Measurements from ENCODE around the gene FAM117A.

Gene FAM117A

DNA sequence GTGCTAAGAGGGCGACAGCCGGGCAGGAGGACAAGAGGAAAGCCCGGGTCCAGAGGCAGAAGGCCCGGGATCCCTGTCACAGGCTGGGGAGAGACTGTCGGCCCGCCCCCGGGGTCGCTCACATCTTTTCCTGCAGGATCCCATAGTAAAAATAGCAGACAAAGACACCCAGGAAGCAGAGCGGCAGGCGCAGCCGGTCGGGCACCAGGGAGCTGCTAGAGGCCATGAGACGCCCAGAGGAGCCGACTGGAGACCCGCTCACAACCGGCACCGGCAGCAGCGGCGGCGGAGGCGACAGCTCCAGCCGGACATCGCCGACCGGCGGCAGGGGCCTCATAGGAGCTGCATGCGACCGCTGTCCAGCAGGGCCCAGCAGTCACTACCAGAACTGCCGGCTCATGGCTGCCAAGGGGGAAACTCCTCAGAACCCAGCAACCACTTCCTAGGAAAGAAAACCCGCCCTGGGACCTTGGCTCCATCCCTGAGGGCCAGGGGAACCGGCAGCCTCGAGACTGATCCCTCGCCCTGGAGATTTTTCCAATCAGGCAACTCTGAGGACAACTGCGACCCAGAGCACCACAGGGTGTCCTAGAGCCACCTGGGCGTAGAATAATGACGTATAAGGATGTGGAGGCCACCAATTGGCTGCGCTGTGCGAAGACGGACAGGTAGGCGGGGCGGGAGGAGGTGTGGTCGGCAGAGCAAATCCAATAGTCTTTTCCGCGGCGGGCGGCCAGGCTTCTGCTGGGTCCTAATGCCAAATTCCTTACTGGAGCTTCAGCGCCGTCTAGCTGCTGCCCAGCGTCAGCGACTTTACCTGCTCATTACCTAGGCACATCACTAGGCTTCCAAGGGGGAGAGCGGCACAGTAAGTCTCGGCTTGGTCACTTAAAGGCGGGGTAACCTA lies 56.1 kb downstream of the FAM117A start, which contains the start of gene SLC35B1:
Gene SLC35B1 (minus strand): TSS at position 357 of the 907 bp plus-strand sequence. CDS start 131 bp downstream, at position 226.
- Histone ChIP-seq H3K36me3 (ENCODE audit: control insufficient read depth, insufficient read depth, low read length) (peaks cover 34% of the 10 kb centered on the region), H3K4me1 (ENCODE audit: control insufficient read depth, insufficient read depth, low read length) (peaks cover 12% of the 10 kb centered on the region), H3K27me3 (ENCODE audit: control insufficient read depth, insufficient read depth, low read length) (no peaks in the 10 kb centered on the region), H3K27ac (ENCODE audit: low read depth, low read length) (peak within 1 kb of the TSS; percentile 94), H3K4me3 (ENCODE audit: low read length) (peak within 1 kb of the TSS; percentile 87), H3K9ac (ENCODE audit: low read length) (peak within 1 kb of the TSS; percentile 66)

DNA sequence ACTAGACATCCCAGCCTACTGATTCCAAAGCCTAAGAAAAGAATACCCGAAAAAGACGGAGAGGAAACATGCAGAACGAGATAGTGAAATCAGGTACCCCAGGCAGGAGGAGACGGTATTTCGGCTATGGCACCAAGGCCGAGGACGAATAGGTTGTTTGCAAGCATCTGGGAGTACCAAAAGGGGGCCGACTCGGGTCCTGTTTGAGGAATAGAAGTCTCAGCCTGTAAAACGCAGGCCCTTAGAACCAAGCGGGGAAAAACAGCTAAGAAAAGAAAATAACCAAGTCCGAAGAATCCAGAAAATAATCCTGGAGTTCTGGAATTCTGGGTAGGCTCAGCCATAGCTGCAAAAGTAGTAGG lies 56.7 kb downstream of the FAM117A start:
- H3K4me1 ChIP-seq (ENCODE audit: control insufficient read depth, insufficient read depth, low read length): peaks cover 12% of the 10 kb centered on the region
- peak overlapping the region; percentile 94 for H3K27ac ChIP-seq (ENCODE audit: low read depth, low read length)
- peak overlapping the region; percentile 87 for H3K4me3 ChIP-seq (ENCODE audit: low read length)
- peaks cover 35% of the 10 kb centered on the region for H3K36me3 ChIP-seq (ENCODE audit: control insufficient read depth, insufficient read depth, low read length)
- H3K9ac ChIP-seq (ENCODE audit: low read length): peak overlapping the region; percentile 66
- no peaks in the 10 kb centered on the region for H3K27me3 ChIP-seq (ENCODE audit: control insufficient read depth, insufficient read depth, low read length)

DNA sequence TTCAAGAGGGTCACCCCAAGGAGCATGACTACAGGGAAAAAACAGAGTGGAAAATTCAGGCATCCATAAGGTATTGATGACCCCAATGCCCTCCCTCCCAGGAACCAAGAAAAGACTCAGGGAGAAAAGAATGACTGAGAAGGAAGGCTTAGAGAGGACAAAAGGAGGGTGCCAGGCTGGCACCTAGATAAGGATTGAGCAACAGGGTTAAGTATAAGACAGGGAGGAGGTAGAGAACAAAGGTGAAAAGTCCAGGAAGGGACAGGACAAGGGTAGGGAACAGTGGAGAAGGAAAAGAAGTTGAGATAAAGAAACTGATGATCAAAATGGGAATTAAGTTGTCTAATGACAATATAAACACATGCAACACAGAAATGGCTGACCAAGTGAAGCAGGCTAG lies 58.7 kb downstream of the FAM117A start:
- no peak overlapping the region for H3K9ac ChIP-seq (ENCODE audit: low read length)
- no peaks in the 10 kb centered on the region for H3K27me3 ChIP-seq (ENCODE audit: control insufficient read depth, insufficient read depth, low read length)
- no peak overlapping the region for H3K27ac ChIP-seq (ENCODE audit: low read depth, low read length)
- peaks cover 12% of the 10 kb centered on the region for H3K4me1 ChIP-seq (ENCODE audit: control insufficient read depth, insufficient read depth, low read length)
- H3K36me3 ChIP-seq (ENCODE audit: control insufficient read depth, insufficient read depth, low read length): peaks cover 38% of the 10 kb centered on the region
- no peak overlapping the region for H3K4me3 ChIP-seq (ENCODE audit: low read length)

DNA sequence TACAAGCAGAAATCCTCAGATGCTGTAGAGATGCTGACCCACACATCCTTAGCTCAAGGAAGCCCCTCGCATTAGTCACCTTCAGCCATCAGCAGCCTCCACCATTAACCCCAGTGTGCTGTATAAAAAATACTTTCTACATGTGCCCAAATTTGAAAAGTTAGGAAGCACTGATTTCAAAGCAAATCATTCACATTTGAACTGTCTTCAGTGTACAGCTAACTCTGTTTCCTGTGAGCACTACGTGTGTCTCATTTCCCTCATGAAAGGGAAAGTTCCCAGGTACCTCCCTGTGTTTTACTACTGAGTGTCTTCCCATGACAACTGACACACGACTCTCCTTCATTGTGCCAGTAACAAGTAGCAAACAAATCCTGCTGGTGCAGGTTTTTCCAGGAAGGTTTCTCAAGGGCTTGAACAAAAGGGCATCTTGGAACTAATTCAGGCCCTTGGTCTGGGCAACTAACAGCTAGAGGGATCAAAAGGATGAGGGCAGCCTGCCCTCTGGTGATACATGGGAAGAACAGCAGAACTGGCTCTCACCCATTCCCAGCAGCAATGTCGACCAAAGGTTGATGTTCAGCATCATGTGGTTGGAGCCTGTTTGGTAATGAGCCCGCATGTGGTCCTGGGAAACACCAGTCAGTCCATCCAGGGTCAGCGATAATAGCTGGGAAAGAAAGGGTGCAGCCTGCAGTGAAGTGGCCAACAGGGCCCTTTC lies 60.2 kb downstream of the FAM117A start:
- Histone ChIP-seq H3K9ac (ENCODE audit: low read length) (no peak overlapping the region), H3K4me1 (ENCODE audit: control insufficient read depth, insufficient read depth, low read length) (peaks cover 12% of the 10 kb centered on the region), H3K27me3 (ENCODE audit: control insufficient read depth, insufficient read depth, low read length) (no peaks in the 10 kb centered on the region), H3K4me3 (ENCODE audit: low read length) (no peak overlapping the region), H3K36me3 (ENCODE audit: control insufficient read depth, insufficient read depth, low read length) (peaks cover 39% of the 10 kb centered on the region), H3K27ac (ENCODE audit: low read depth, low read length) (no peak overlapping the region)

DNA sequence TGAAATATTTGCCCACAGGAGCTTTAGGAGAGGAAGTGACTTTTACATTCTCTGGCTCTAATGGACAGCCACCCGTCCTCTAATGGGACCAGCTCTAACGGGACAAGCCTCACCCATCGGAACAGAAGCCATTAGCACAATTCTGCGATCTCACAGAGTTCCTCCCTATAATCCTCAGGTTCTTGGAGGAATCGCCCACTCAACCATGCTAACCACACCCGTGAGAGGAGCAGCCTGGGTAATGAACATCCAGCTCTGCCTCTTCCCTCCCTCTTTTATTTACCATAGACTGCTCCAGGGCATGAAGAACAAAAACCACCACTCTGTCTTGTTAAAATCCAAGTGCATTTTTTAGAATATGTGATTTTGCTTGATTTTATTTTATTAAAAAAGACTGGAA lies 63.0 kb downstream of the FAM117A start:
- Histone ChIP-seq H3K4me3 (ENCODE audit: low read length) (no peak overlapping the region), H3K27me3 (ENCODE audit: control insufficient read depth, insufficient read depth, low read length) (no peaks in the 10 kb centered on the region), H3K4me1 (ENCODE audit: control insufficient read depth, insufficient read depth, low read length) (no peaks in the 10 kb centered on the region), H3K36me3 (ENCODE audit: control insufficient read depth, insufficient read depth, low read length) (peaks cover 39% of the 10 kb centered on the region), H3K27ac (ENCODE audit: low read depth, low read length) (no peak overlapping the region), H3K9ac (ENCODE audit: low read length) (no peak overlapping the region)

DNA sequence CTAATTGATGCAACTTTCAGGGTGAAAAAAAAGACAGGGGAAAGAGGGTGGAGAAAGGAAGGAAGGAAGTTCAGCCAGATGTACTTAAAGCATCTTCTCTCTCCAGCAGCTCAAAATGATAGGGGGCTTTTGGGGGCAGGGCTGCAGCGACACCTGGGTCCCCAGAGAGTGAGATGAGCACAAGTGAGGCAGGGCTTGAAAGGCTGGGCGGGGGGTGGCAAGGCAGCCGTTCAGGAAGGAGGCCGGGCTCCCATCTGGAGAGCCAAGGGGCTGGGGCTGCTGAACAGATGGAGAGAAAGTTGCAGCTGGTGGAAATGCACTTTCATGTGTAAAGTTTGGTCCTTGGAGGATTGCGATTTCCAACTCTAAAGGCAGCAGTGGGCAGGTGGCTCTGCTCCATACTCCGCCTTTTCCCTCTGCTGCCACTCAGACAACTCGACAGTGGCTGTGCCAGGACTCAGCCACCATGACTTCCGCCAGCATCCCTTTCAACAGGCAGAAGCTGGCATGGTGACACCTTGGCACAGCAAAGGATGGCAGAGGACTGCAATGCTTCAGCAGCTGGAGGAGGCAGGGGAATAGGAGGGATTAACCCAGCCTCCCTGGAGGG lies 63.9 kb downstream of the FAM117A start:
- Histone ChIP-seq H3K9ac (ENCODE audit: low read length) (no peak overlapping the region), H3K27me3 (ENCODE audit: control insufficient read depth, insufficient read depth, low read length) (no peaks in the 10 kb centered on the region), H3K4me1 (ENCODE audit: control insufficient read depth, insufficient read depth, low read length) (peaks cover 4% of the 10 kb centered on the region), H3K27ac (ENCODE audit: low read depth, low read length) (no peak overlapping the region), H3K4me3 (ENCODE audit: low read length) (no peak overlapping the region), H3K36me3 (ENCODE audit: control insufficient read depth, insufficient read depth, low read length) (peaks cover 32% of the 10 kb centered on the region)

DNA sequence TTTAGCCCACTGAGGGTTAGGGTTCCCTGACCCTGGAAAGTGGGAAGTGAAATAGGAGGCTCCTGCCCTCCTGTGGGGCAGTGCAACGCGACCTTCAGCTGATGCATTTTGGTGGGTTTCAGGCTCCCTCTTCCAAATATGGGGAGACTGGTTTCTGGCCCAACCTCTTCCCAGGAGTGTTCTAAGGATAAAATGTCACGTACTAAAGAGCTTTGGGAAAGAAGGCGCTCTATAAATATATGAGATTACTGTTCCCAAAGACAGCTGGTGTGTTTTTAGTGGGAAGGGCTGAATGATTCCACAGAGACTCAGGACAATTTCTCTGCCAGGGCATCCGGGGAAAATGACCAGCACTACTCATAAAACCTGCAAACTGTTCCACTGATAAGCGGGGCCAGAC lies 65.9 kb downstream of the FAM117A start:
- Histone ChIP-seq H3K4me3 (ENCODE audit: low read length) (no peak overlapping the region), H3K9ac (ENCODE audit: low read length) (no peak overlapping the region), H3K4me1 (ENCODE audit: control insufficient read depth, insufficient read depth, low read length) (peaks cover 7% of the 10 kb centered on the region), H3K27me3 (ENCODE audit: control insufficient read depth, insufficient read depth, low read length) (no peaks in the 10 kb centered on the region), H3K27ac (ENCODE audit: low read depth, low read length) (no peak overlapping the region), H3K36me3 (ENCODE audit: control insufficient read depth, insufficient read depth, low read length) (peaks cover 18% of the 10 kb centered on the region)

DNA sequence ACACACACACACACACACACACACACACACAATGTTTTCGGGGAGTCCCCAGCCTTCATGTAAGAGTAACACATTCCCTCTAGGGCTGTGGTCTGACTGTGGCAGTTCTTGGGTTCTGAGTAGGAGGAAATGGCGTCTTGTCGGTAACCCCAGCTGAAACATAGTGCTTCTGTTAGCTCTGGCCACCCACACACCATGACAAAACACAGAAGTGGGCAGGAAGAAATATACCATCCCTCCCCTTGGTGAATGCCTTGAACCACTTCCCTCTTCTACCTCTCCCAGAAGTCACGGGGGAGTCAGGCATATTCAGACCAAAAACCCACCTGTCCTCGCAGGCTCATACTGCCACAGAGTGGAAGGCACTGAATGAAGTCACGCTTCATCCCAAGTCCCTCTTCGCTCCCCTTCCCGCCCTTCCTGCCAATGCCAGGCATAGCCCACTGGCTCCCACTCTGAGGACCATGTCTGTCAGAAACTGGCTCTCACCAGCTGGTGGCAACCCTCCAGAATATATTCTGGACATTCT lies 67.6 kb downstream of the FAM117A start:
- Histone ChIP-seq H3K27ac (ENCODE audit: low read depth, low read length) (no peak overlapping the region), H3K27me3 (ENCODE audit: control insufficient read depth, insufficient read depth, low read length) (no peaks in the 10 kb centered on the region), H3K36me3 (ENCODE audit: control insufficient read depth, insufficient read depth, low read length) (peaks cover 10% of the 10 kb centered on the region), H3K4me3 (ENCODE audit: low read length) (no peak overlapping the region), H3K9ac (ENCODE audit: low read length) (no peak overlapping the region), H3K4me1 (ENCODE audit: control insufficient read depth, insufficient read depth, low read length) (peaks cover 22% of the 10 kb centered on the region)

DNA sequence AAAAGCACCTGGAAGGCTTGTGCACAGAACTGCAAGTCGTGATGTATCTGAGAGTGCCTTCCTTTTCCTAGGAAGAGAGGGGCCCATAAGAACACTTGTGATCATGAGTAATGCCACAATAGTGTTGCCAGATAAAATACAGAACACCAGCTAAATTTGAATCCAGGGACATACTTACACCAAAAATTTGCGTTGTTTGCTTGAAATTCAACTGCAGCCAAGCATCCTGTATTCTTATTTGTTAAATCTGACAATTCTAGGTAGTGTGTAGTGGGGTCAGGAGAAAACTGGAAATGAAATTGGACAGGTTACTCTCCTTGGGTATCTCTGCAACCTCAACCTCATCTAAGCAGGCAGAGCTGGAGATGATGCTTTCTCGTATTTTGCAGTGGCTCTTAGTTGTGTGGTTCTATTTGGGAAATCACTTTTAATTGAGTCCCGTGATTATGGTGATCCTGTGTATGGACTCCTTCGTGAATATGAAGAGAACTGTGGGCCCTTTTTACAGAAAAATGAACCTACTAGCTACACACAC lies 68.2 kb downstream of the FAM117A start:
- H3K36me3 ChIP-seq (ENCODE audit: control insufficient read depth, insufficient read depth, low read length): peaks cover 6% of the 10 kb centered on the region
- H3K9ac ChIP-seq (ENCODE audit: low read length): no peak overlapping the region
- H3K27ac ChIP-seq (ENCODE audit: low read depth, low read length): no peak overlapping the region
- no peak overlapping the region for H3K4me3 ChIP-seq (ENCODE audit: low read length)
- no peaks in the 10 kb centered on the region for H3K27me3 ChIP-seq (ENCODE audit: control insufficient read depth, insufficient read depth, low read length)
- peaks cover 24% of the 10 kb centered on the region for H3K4me1 ChIP-seq (ENCODE audit: control insufficient read depth, insufficient read depth, low read length)

DNA sequence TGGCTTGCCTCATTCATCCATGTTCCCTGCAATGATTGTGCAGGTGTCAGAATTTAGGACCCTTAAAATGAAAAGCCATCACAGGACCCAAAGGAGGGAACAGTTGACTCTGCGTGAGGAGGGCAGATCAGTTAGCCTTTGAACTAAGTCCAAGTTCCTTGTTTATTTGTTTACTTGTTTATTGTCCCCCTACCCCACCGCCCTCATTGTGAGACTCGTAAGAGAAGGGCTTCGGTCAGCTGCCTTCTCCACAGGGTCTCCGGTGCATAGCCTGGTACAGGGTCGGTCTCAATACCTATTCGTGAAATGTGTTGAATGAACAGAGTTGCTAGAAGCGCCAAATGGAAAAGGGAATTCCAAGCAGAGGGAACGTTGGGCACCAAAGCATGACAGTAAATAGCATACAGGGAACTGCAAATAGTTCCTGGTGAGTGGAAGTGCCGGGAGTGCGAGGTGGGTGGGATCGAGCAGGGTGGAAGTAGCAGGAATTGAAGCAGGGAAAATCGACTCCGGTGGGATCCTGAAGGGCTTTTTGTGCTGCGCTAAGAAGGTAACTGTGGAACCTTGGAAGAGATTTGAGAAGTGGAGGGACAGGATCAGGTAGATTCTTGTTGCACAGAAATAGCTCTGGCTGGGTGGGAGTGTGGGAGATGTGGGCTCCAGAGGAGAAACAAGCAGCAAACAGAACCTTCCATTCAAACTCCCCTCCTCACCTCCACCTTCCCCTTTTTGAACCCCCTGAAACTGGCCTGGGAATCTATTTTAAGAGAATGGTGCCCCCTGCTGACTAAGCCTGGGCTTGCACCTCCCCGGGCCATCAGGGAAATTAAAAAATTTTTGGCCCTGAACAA lies 68.9 kb downstream of the FAM117A start:
- no peaks in the 10 kb centered on the region for H3K36me3 ChIP-seq (ENCODE audit: control insufficient read depth, insufficient read depth, low read length)
- no peak overlapping the region for H3K9ac ChIP-seq (ENCODE audit: low read length)
- H3K27ac ChIP-seq (ENCODE audit: low read depth, low read length): no peak overlapping the region
- no peaks in the 10 kb centered on the region for H3K27me3 ChIP-seq (ENCODE audit: control insufficient read depth, insufficient read depth, low read length)
- H3K4me3 ChIP-seq (ENCODE audit: low read length): peak overlapping the region; percentile 39
- peaks cover 27% of the 10 kb centered on the region for H3K4me1 ChIP-seq (ENCODE audit: control insufficient read depth, insufficient read depth, low read length)

DNA sequence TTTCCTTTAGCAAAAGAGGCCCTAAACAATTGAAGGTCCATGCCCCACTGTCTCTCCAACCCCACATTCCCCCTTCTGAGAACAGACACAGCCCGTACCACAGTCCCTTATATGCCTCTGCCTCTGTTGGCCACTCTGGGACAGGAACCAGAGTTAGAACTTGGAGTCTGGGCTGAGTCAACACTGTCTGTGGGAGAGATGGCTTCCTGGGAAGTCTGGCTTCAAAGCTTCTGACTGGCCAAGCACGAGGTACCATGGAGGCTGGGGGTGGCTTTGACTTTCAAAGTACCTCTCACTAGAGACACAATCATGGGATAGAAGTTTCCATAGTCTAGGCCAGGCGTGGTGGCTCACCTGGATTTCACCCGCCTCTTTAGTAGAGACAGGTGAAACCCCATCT lies 71.2 kb downstream of the FAM117A start:
- Histone ChIP-seq H3K36me3 (ENCODE audit: control insufficient read depth, insufficient read depth, low read length) (no peaks in the 10 kb centered on the region), H3K27me3 (ENCODE audit: control insufficient read depth, insufficient read depth, low read length) (no peaks in the 10 kb centered on the region), H3K27ac (ENCODE audit: low read depth, low read length) (peak overlapping the region; percentile 92), H3K4me3 (ENCODE audit: low read length) (no peak overlapping the region), H3K4me1 (ENCODE audit: control insufficient read depth, insufficient read depth, low read length) (peaks cover 27% of the 10 kb centered on the region), H3K9ac (ENCODE audit: low read length) (no peak overlapping the region)

All from rectal smooth muscle tissue (tissue), 1 donor.